Measurements from ENCODE around the gene SPINK4.

- TF ChIP-seq, protein P1, sequence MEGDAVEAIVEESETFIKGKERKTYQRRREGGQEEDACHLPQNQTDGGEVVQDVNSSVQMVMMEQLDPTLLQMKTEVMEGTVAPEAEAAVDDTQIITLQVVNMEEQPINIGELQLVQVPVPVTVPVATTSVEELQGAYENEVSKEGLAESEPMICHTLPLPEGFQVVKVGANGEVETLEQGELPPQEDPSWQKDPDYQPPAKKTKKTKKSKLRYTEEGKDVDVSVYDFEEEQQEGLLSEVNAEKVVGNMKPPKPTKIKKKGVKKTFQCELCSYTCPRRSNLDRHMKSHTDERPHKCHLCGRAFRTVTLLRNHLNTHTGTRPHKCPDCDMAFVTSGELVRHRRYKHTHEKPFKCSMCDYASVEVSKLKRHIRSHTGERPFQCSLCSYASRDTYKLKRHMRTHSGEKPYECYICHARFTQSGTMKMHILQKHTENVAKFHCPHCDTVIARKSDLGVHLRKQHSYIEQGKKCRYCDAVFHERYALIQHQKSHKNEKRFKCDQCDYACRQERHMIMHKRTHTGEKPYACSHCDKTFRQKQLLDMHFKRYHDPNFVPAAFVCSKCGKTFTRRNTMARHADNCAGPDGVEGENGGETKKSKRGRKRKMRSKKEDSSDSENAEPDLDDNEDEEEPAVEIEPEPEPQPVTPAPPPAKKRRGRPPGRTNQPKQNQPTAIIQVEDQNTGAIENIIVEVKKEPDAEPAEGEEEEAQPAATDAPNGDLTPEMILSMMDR (IDR thresholded peaks at IDR 0.05): no peak
- no peak for TF ChIP-seq EP300 (IDR thresholded peaks at IDR 0.05)
Measured at GRCh38 chr9:33248606-33249005, 8.6 kb downstream of the SPINK4 start.

All from tibial nerve (tissue), 4 donors.